Superior temporal gyrus (tissue), 1 donor: Measurements from ENCODE around the gene OVOL3.

ENCODE experiments used
- DNase-seq: peaks from one replicate; pipeline ENCODE4 v3.0.0-alpha.2; 2016; ENCODE audit errors: extremely low spot score

OVOL3 gene

DNA sequence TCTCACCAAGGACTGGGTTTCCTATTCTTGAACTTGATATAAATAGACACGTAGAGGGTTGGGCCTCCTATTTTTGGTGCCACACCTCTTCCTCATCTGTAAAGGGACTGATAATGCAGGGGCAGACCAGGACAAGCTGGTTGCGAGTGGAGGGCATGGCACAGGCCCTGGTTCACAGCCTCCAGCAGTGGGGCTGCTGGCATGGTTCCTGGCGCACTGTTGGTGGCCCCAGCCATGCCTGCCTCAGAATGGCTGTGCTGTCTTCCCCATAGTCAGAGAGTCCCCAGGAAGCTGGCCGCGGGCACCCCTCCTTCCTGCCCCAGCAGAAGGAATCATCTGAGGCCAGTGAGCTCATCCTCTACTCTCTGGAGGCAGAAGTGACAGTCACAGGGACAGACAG is 10.5 kb upstream of the OVOL3 start:
- no peak for DNase-seq

DNA sequence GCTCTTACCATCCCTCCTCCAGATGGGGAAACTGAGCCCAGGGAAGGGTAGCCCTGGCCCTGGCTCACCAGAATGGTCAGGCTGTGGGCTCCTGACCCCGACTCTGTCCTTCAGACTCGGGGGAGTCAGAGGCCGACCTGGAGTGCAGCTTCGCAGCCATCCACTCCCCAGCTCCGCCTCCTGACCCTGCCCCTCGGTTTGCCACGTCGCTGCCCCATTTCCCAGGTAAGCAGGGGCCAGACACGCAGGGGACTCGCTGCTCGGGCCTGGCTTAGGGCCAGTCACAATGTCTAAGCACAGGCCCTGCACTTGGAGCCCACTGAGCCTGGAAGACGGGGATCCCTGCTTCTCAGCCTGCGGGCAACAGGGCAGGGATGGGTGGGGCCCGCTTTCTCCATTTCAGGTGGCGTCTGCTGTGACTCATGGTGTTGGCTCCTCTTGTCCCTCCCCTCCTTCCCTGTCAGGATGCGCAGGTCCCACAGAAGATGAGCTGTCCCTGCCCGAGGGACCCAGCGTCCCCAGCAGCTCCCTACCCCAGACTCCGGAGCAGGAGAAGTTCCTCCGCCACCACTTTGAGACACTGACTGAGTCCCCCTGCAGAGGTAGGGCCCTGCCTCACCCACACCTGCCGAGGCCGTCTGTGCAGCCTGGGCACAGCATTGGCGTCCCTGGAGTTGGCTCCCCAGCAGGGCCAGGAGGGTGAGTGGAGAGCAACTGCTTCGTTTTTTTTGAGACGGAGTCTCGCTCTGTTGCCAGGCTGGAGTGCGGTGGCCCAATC is 9.2 kb upstream of the OVOL3 start:
- no peak for DNase-seq

DNA sequence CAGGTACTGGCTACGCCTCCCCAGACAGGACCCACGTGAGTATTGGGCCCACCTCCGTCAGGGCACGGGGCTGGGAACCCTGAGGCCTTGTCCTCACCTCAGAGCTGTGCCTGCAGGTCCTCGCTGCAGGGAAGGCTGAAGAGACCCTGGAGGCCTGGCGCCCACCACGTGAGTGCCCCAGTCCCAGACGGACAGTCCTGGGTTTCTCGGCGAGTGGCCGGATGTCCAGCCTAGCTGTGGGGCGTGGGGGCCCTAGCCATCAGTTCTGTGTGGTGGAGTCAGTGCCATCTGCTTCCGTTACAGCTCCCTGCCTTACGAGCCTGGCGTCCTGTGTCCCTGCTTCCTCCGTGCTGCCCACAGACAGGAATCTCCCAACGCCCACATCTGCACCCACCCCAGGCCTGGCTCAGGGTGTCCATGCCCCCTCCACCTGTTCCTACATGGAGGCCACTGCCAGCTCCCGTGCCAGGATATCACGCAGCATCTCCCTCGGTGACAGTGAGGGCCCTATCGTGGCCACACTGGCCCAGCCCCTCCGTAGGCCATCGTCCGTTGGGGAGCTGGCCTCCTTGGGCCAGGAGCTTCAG is 7.8 kb upstream of the OVOL3 start:
- DNase-seq: no peak

DNA sequence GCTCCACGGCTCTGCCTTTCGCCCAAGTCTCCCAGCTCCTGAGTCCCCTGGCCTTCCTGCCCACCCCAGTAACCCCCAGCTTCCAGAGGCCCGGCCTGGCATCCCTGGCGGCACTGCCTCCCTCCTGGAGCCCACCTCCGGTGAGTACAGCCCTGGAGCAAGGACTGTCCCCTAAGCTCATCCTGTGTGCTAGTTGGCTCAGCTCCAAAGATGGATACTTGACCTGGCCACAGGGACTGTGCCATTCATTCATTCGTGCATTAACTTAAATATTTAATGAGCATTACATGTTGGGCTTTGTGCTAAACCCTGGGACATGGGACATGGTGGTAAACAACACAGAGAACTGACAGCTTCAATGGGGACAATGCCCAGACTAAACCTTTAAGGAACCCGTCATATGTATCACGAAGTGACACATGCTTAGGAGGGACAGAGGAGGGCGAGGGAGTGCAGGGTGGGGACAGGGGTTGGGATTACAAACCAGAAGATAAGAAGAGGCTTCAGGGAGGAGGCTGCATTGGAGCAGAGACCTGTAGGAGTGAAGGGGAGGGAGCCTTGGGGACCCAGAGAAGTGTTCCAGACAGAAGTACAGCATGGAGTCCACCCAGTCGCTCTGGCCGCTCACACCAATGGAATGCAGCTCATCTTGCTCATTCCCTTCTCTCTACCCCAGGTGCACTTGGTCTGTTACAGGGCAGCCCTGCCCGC is 6.9 kb upstream of the OVOL3 start:
- no peak for DNase-seq

DNA sequence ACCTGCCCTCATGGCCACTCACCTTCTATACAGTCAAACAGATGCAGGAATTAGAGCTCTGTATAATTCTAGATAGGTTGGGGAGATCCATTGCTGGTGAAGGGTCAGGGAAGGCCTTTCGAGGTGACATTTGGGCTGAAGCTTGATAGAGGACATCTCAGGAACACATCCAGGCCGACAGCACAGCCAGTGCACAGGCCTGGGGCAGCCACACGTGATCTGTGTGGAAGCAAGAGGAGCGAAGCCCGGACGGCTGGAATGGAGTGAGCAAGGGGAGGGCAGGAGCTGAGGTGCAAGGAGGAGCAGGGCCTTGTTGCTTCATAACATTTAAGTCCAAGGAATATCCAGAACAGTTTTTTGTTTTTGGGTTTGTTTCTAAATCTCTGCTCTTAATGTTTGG is 4.5 kb upstream of the OVOL3 start:
- no peak for DNase-seq

DNA sequence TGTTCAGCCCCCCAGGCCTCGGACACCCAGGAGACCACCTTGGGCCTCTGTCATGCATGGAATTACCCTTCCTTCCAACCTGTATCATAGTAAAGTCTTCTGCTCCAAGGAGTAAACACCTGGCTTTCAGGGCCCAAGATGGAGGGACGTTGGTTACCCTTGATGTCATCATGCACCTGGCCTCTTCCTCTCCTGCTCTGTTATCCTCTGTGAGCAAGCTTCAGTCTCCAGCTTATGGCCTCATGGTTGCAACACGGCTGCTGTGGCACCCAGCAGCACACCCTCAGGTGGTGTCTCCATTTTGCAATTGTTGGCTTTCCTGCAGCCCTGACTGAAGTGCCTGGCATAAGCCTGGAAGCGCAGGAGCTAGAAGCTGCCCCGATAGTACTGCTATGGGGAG is 4.0 kb upstream of the OVOL3 start:
- no peak for DNase-seq

DNA sequence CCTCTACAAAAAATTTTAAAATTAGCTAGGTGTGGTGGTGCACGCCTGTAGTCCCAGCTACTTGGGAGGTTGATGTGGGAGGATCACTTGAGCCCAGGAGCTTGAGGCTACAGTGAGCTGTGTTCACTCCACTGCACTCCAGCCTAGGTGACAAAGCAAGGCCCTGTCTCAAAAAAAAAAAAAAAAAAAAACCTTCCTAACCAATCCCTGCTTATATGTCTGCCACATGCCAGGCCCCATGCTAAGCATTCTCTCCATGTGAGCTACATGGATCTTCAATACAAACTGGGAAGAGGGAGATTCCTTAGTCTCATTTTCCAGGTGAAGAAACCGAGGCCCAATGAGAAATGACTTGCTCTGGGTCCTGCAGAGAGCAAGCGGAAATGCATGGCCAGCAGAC is 2.3 kb upstream of the OVOL3 start:
- no peak for DNase-seq

DNA sequence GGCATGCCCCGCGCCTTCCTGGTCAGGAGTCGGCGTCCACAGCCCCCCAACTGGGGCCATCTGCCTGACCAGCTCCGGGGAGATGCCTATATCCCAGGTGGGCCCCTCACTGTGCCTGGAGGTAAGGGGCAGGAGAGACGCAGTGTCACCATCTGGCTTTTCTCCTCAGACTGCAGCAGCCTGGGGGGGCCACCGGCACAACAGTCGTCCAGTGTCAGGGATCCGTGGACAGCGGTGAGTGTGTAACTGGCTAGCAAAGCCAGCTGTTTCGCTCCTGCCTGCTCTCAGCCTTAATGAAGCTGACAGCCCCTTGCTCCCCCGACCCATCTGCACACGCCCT is 227 bp downstream of the OVOL3 start:
- DNase-seq: no peak

DNA sequence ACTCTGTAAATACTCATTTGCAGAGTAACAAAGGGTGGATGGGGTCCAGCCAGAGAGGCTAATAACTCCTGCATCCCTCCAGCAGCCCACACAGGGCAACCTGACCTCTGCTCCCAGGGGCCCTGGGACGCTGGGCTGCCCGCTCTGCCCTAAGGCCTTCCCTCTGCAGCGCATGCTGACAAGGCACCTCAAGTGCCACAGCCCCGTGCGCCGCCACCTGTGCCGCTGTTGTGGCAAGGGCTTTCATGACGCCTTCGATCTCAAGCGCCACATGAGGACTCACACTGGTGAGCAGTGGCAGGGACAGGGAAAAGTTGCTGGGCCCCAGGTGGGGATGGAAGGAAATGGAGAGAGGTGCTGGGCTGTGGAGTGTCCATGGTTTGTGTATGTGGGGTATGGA is 1.7 kb downstream of the OVOL3 start:
- no peak for DNase-seq

DNA sequence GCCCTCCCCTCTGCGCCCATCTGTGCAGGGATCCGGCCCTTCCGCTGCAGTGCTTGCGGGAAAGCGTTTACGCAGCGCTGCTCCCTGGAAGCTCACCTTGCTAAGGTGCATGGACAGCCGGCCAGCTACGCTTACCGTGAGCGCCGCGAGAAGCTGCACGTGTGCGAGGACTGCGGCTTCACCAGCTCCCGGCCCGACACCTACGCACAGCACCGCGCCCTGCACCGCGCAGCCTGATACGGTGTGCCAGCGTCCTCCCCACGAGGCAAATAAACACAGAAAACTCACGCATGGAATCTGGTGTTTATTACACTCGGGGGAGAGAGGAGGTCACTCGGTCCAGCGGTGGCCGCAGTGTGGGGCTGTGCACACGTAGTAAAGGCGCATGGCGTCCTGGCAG is 2.5 kb downstream of the OVOL3 start:
- no peak for DNase-seq

DNA sequence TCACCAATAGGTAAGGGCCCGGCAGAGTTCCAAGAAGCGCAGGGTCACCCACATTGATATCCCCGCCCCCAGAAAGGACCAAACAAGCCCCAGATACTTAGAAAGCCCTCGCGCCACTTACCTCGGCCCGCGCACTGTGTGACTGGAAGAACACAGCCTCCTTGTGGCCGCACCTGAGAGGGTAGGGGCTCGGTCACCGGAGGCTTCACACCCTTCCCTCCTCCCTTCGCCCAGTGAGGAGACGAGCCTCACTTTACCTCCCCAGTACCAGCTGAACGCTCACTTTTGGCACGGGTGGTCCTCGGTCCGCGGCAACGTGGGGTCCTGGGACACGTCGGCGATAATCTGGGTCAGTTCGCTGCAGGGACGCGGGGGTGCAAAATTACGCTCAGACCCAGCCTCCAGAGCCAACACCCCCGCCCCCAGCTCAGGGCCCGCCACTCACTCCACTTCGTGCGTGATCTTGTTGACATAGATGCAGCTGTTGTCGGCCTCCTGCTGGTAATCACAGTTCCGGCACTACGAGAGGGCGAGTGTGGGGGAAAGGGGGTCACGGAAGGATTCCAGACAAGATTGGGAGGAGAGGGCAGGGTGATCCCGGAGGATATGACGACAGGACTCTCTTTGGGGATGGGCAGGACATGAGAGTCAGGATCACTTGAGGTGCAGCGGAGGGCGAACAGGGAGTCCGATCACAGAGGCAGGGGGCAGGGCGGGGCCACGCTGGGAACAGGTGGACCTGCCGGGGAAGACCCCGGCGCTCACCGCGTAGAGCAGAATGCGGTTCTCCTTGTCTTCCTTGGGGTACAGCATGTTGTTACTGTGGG is 3.2 kb downstream of the OVOL3 start:
- DNase-seq: no peak

DNA sequence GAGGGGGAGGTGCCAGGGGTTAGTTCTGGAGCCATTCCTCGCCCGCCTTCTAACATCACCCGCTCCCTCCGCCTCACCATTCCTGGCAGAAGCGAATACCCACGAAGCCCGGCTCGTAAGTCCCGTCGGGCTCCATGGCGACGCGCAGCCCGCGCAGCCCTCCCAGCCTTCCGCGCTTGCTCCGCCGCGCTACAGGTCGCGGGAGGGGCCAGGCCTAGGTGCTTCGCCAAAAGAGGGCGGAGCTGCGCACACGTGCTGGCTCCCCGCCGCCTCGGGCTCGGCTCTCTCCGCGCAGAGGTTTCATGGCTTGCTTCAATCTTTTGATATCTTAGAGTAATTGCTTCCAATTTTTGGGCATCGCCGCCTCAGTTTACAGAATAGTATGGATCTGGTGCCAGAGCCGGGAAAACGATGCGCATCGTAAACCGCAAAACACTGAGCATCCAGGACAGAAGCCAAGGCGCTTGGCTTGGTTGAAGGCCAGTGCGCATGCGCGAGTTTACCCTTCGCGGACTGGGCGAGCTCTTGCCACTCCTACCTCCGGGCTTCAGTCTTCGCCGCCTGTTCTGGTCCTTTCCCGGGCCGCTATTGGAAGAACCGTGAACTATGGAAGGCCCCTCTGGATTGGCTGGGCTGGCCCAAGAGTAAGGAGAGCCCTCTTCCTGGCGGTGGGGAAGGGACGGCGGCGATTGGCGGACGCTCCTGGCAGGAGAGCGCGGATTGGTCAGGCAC is 3.9 kb downstream of the OVOL3 start, which contains the start of gene POLR2I:
TSS of gene POLR2I (minus strand) at position 155 of the 732 bp plus-strand sequence. CDS start at position 136, 19 bp downstream.
- peak; percentile 100 for DNase-seq

DNA sequence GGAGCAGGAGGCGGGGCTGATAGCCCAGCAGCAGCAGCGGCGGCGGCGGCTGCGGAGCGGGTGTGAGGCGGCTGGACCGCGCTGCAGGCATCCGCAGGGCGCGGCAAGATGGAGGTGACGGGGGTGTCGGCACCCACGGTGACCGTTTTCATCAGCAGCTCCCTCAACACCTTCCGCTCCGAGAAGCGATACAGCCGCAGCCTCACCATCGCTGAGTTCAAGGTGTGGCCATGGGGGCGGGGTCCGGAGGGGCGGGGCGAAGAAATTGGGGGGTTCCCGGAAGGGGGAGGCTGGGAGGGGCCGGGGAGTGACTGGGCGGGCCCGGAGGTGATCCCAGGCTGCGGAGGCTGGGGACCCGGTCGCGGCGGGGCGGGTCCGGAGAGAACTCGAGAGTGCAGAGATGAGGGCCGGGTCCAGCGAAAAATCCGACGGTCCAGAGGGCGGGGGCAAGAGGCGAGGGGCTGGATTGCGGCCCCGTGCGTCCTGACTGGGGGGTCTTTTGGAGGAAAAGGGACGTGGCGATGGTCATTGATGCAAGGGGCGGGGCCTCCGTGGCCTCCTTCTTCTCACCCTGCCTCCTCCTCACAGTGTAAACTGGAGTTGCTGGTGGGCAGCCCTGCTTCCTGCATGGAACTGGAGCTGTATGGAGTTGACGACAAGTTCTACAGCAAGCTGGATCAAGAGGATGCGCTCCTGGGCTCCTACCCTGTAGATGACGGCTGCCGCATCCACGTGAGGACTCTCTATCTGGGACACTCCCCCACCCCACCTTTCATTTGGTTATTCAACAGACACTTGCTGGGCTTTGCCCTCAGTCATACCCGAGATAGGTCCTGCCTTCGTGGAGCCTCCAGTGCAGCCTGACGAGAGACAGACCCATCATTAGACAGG is 4.8 kb downstream of the OVOL3 start, which contains the start of gene TBCB:
TSS of gene TBCB (plus strand) at position 16 of the 891 bp plus-strand sequence. CDS start at position 109, 93 bp downstream.
- DNase-seq: no peak

DNA sequence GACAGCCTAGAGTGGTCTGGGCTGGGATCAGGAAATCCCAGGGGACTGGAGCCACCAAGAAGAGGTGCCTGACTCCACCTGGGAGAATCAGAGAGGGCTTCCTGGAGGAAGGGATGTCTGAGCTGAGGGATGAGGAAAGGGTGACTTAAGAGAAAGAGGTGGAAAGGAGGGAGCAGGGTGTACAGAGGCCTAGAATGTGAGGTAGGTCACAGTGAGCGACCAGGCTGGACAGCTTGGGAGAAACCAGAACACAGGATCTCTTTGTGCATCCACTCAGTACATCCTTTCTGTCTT is 5.3 kb downstream of the OVOL3 start:
- no peak for DNase-seq

DNA sequence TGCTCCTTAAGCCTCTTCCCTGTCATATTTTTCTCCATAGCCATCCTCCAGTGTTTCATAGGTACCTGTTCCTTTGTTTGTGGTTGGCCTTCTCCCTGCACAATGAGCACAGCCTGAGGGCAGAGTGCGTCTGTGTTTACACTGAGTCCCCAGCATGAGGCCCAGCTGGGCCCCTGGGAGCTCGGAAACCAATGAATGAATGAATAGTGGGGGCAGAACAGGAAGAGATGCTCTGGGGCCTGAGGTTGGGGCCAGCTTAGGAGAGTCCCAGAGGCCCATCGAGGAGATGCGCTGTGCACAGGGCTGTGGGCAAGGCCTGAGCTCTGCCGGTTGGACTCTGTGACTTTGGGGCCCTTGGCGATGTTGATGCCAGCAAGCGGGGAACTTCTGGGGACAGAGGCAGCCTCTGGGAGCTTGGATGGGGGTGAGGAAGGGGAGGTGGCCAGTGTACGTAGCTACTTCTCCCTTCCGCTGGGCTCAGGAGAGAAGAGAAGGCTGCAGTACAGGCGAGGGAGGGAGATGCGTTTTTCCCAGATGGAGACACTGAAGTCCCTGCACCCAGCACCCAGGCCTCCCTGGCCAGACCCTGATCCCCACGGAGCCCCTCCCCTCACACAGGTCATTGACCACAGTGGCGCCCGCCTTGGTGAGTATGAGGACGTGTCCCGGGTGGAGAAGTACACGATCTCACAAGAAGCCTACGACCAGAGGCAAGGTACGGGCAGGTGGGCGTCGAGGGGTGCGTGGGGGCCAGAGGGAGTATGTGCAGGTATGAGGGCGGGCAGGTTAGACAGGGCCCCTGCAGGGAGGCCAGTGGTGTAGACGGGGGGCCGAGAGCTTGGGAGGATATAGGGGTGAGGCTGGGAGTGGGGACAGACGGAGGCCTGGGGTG is 9.4 kb downstream of the OVOL3 start:
- DNase-seq: no peak

DNA sequence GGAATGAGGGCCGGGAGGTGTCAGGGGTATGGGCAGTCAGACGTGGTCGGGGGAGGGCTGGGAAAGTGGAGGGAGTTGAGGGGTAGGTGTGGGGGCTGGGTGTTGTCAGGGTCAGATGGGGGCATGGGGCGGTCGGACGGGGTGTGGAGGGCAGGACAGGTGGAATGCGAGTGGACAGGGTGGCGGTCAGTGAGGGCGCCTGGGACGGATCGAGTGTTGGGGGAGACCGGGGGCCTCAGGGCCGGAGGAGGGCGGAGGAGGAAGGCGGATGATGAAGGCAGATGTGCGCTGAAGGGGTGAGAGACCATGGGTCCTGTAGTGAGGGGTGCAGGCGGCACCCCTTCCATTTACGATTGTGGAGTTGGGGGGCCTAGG is 10.0 kb downstream of the OVOL3 start:
- no peak for DNase-seq

DNA sequence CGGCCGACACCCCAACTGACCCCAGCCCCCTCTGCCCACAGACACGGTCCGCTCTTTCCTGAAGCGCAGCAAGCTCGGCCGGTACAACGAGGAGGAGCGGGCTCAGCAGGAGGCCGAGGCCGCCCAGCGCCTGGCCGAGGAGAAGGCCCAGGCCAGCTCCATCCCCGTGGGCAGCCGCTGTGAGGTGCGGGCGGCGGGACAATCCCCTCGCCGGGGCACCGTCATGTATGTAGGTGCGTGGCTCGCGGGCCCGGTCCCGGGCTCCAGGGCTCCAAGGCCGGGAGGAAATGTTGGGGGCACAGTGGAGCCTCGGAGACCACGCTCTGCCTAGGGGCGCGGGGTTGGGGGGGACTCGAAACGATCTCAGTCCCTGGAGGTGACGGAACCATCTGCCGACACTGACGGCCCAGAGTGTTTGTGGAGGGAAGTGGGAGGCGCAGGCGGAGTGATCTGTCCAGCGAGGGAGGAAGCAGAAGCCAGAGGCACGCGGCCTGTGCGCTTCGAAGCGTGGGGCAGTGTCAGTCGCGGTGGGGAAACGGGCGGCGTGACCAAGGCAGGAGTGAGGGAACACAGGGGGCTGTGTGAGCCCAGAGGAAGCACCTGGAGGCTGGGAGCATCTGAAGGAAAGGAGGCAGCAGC is 10.7 kb downstream of the OVOL3 start:
- no peak for DNase-seq

DNA sequence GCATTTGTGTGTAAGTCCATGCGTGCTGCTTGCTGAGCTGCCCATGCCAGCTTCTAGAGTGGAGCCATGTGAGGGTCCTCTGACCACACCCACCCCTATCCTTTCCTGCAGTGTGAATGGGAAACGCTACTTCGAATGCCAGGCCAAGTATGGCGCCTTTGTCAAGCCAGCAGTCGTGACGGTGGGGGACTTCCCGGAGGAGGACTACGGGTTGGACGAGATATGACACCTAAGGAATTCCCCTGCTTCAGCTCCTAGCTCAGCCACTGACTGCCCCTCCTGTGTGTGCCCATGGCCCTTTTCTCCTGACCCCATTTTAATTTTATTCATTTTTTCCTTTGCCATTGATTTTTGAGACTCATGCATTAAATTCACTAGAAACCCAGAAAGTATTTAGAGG is 14.6 kb downstream of the OVOL3 start:
- no peak for DNase-seq

DNA sequence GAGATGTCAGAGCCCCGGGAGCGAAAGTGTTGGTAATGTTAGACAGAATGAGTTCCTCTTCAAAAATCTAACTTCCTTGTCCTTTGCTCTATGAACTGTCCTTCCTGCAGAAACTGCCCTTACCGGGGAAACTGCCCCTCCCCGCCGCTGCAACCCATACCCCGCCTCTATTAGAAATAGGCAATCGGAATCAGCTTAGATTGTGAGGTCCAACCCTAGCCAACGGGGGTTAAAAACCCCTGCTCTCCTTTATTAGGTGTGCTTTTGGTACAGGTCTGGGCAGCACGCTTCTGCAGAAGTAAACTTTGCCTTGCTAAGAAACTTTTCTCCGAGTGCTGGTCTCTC is 17.4 kb downstream of the OVOL3 start:
- DNase-seq: no peak
